NB4 (cell line): ENCODE measurements around the gene ADD1.

Source experiments
- MYC ChIP-seq: IDR thresholded peaks from 2 replicates; pipeline ENCODE4 v1.6.1; 2011; ENCODE audit warnings: low read depth, low read length
- POLR2A ChIP-seq: IDR thresholded peaks from 2 replicates; pipeline ENCODE4 v1.6.1; 2011; ENCODE audit warnings: mild to moderate bottlenecking; ENCODE audit not compliant: insufficient read length; ENCODE audit errors: extremely low read depth
- TF ChIP-seq, protein P1 (sequence below): IDR thresholded peaks from one replicate; pipeline ENCODE4 v1.5.1; 2012; ENCODE audit warnings: low read depth, low read length
- TF ChIP-seq, protein P2 (sequence below): IDR thresholded peaks from 2 replicates; pipeline ENCODE4 v1.6.1; 2011; ENCODE audit warnings: low read depth, low read length

DNA sequence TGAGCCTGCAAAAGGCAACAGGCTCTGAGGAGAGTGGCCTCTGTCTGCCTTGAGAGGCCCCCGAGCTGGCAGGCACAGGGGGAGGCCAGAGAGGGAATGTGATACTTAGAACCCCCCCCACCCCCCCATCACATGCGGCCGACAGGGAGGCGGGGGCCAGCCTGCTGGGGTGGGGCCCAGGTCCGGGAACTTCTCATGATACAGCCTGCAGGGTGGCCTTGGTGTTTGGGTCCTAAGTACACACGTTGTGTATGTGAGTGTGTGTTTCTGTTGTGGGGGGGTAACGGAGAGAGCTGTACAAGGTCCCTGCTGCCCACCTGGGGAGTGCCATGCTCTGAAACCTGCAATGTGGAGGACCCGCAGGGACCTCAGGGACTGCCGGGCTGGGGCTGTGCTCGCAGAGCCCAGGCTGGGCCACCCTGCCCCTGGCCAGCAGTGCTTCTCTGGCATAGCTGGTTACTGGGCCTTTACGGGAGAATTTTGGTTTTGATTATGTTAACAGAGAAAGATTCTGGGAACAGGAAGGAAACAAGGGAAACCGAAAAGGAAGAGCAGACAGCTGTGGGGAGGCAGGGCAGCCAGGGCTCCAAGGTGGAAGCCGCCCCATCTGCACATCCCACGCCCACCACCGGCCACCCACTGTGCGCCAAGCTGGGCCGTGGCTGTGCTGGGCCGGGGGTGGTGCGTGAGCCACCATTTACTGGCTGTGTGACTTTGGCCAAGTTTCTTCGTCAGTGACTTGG, 30.9 kb upstream of the ADD1 start:
- TF ChIP-seq POLR2A (no peak), MYC (no peak)
- TF ChIP-seq, protein P1, sequence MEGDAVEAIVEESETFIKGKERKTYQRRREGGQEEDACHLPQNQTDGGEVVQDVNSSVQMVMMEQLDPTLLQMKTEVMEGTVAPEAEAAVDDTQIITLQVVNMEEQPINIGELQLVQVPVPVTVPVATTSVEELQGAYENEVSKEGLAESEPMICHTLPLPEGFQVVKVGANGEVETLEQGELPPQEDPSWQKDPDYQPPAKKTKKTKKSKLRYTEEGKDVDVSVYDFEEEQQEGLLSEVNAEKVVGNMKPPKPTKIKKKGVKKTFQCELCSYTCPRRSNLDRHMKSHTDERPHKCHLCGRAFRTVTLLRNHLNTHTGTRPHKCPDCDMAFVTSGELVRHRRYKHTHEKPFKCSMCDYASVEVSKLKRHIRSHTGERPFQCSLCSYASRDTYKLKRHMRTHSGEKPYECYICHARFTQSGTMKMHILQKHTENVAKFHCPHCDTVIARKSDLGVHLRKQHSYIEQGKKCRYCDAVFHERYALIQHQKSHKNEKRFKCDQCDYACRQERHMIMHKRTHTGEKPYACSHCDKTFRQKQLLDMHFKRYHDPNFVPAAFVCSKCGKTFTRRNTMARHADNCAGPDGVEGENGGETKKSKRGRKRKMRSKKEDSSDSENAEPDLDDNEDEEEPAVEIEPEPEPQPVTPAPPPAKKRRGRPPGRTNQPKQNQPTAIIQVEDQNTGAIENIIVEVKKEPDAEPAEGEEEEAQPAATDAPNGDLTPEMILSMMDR = no peak
- TF ChIP-seq, protein P2, sequence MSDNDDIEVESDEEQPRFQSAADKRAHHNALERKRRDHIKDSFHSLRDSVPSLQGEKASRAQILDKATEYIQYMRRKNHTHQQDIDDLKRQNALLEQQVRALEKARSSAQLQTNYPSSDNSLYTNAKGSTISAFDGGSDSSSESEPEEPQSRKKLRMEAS = no peak
